ELF-1 (cell line): Measurements from ENCODE around the gene MAPK11.
"Not testable (repeated sequence)": the region's sequence is repeated elsewhere in the genome, so short reads cannot be mapped to it uniquely, and the experiment has no call there.

Experiments used
- DNase-seq: peaks from one replicate; pipeline ENCODE4 v3.0.0-alpha.2; 2016; ENCODE audit warnings: low read depth, low spot score

The MAPK11 gene

GRCh38 chr22:50276143-50276542 is 6.0 kb upstream of the MAPK11 start:
- DNase-seq = no peak

- DNase-seq = no peak
These were observed 5.2 kb upstream of the MAPK11 start for GRCh38 chr22:50275181-50276055.

- DNase-seq = no peak
These were observed 4.6 kb upstream of the MAPK11 start for GRCh38 chr22:50274771-50275170.

- DNase-seq = peak; percentile 63
These were observed 4.1 kb upstream of the MAPK11 start for GRCh38 chr22:50274311-50274710.

GRCh38 chr22:50273781-50274180 is 3.6 kb upstream of the MAPK11 start:
- not testable (repeated sequence) for DNase-seq

- DNase-seq = not testable (repeated sequence)
These were observed 3.2 kb upstream of the MAPK11 start for GRCh38 chr22:50273352-50273751.

- DNase-seq = peak; percentile 36
These were observed 2.0 kb upstream of the MAPK11 start for GRCh38 chr22:50272044-50272802.

GRCh38 chr22:50271519-50271970 is 1.4 kb upstream of the MAPK11 start:
- peak; percentile 87 for DNase-seq

- peak; percentile 87 for DNase-seq
These were observed 650 bp upstream of the MAPK11 start for GRCh38 chr22:50270666-50271394.

GRCh38 chr22:50269573-50269969 is 609 bp downstream of the MAPK11 start:
- no peak for DNase-seq

GRCh38 chr22:50268655-50269113 is 1.5 kb downstream of the MAPK11 start:
- DNase-seq = no peak

GRCh38 chr22:50267591-50268390 is 2.4 kb downstream of the MAPK11 start:
- DNase-seq = no peak

GRCh38 chr22:50266994-50267393 is 3.2 kb downstream of the MAPK11 start:
- no peak for DNase-seq

GRCh38 chr22:50264946-50265669 is 5.1 kb downstream of the MAPK11 start:
- DNase-seq = no peak

GRCh38 chr22:50264104-50264745 is 6.0 kb downstream of the MAPK11 start:
- no peak for DNase-seq

- no peak for DNase-seq
These were observed 7.1 kb downstream of the MAPK11 start for GRCh38 chr22:50262973-50263617.

GRCh38 chr22:50262460-50262911 is 7.7 kb downstream of the MAPK11 start:
- no peak for DNase-seq

- DNase-seq = no peak
These were observed 8.3 kb downstream of the MAPK11 start, which contains the start of gene MAPK12 for GRCh38 chr22:50261615-50262459. TSS of gene MAPK12 (minus strand) at chr22:50261683. CDS start at chr22:50261509, 174 bp downstream.
